LoVo (cell line): ENCODE results near the gene TLR6.

Experiments used
- DNase-seq: peaks from one replicate; pipeline ENCODE4 v3.0.0-alpha.2; 2016; ENCODE audit warnings: low spot score

The TLR6 gene

GRCh38 chr4:38856524-38857337, at the start of gene TLR6:
TSS of gene TLR6 (minus strand) at chr4:38856817. CDS start at chr4:38829473, 27,344 bp downstream.
- peak; percentile 81 for DNase-seq

GRCh38 chr4:38905652-38906385, 49.2 kb upstream of the TLR6 start:
- no peak for DNase-seq

GRCh38 chr4:38904682-38905081, 48.1 kb upstream of the TLR6 start:
- DNase-seq, result no peak

GRCh38 chr4:38904090-38904666, 47.6 kb upstream of the TLR6 start:
- DNase-seq, result no peak

GRCh38 chr4:38902695-38903094, 46.1 kb upstream of the TLR6 start:
- DNase-seq, result peak; percentile 32

GRCh38 chr4:38902221-38902620, 45.6 kb upstream of the TLR6 start:
- DNase-seq, result no peak

- DNase-seq, result no peak
Measured at GRCh38 chr4:38898245-38898644, 41.6 kb upstream of the TLR6 start.

GRCh38 chr4:38896940-38897339, 40.3 kb upstream of the TLR6 start:
- DNase-seq, result no peak

GRCh38 chr4:38894322-38894982, 37.8 kb upstream of the TLR6 start:
- DNase-seq, result no peak

GRCh38 chr4:38891051-38891983, 34.7 kb upstream of the TLR6 start:
- DNase-seq, result no peak

GRCh38 chr4:38889143-38889542, 32.5 kb upstream of the TLR6 start:
- peak; percentile 64 for DNase-seq

GRCh38 chr4:38884254-38884653, 27.6 kb upstream of the TLR6 start:
- DNase-seq, result no peak

GRCh38 chr4:38876636-38877035, 20.0 kb upstream of the TLR6 start:
- DNase-seq, result no peak

- no peak for DNase-seq
Measured at GRCh38 chr4:38873290-38873944, 16.8 kb upstream of the TLR6 start.

GRCh38 chr4:38872620-38873019, 16.0 kb upstream of the TLR6 start:
- DNase-seq, result peak; percentile 50

GRCh38 chr4:38871593-38871992, 15.0 kb upstream of the TLR6 start:
- no peak for DNase-seq

- DNase-seq, result no peak
Measured at GRCh38 chr4:38870098-38870808, 13.6 kb upstream of the TLR6 start.

GRCh38 chr4:38869511-38869910, 12.9 kb upstream of the TLR6 start:
- no peak for DNase-seq

GRCh38 chr4:38868059-38868960, 11.7 kb upstream of the TLR6 start:
- DNase-seq, result no peak
